Skeletal muscle satellite cell (primary cell): ENCODE measurements around the gene TADA1.
"Not testable (repeated sequence)": the region's sequence is repeated elsewhere in the genome, so short reads cannot be mapped to it uniquely, and the experiment has no call there.

ENCODE experiments used
- H3K27me3 ChIP-seq: 2 replicates; pipeline ENCODE4 v1.7.0; 2013; ENCODE audit warnings: low read length; ENCODE audit not compliant: control insufficient read depth, insufficient read depth
- H3K36me3 ChIP-seq: 2 replicates; pipeline ENCODE4 v1.7.0; 2013; ENCODE audit warnings: mild to moderate bottlenecking, control low read depth, low read length; ENCODE audit not compliant: insufficient read depth
- H3K4me1 ChIP-seq: 2 replicates; pipeline ENCODE4 v1.7.0; 2013; ENCODE audit warnings: low read length; ENCODE audit not compliant: control insufficient read depth, insufficient read depth
- H3K4me2 ChIP-seq: 2 replicates; pipeline ENCODE4 v1.7.0; 2013; ENCODE audit warnings: mild to moderate bottlenecking, low read length
- H3K4me3 ChIP-seq: 2 replicates; pipeline ENCODE4 v1.7.0; 2013; ENCODE audit warnings: low read length
- H3K9ac ChIP-seq: 2 replicates; pipeline ENCODE4 v1.7.0; 2013; ENCODE audit warnings: mild to moderate bottlenecking, low read depth, low read length, moderate library complexity
- H3K9me3 ChIP-seq: replicated peaks from 2 replicates; pipeline ENCODE4 v1.7.0; 2013; ENCODE audit warnings: mild to moderate bottlenecking, control low read depth, low read length

TADA1 gene

GRCh38 chr1:166888373-166889111, 12.5 kb upstream of the TADA1 start:
- Histone ChIP-seq H3K4me3 (no peak overlapping the region), H3K4me1 (no peaks in the 10 kb centered on the region), H3K9me3 (no peaks in the 10 kb centered on the region), H3K36me3 (no peaks in the 10 kb centered on the region), H3K27me3 (peaks cover 71% of the 10 kb centered on the region), H3K9ac (no peak overlapping the region), H3K4me2 (no peak overlapping the region)

- H3K27me3 ChIP-seq: peaks cover 62% of the 10 kb centered on the region
- no peak overlapping the region for H3K4me2 ChIP-seq
- no peaks in the 10 kb centered on the region for H3K36me3 ChIP-seq
- no peaks in the 10 kb centered on the region for H3K9me3 ChIP-seq
- H3K4me3 ChIP-seq: no peak overlapping the region
- H3K4me1 ChIP-seq: no peaks in the 10 kb centered on the region
- no peak overlapping the region for H3K9ac ChIP-seq
Measured at GRCh38 chr1:166884971-166885370, 8.9 kb upstream of the TADA1 start.

GRCh38 chr1:166884040-166884642, 8.1 kb upstream of the TADA1 start:
- Histone ChIP-seq H3K9me3 (no peaks in the 10 kb centered on the region), H3K4me2 (peak overlapping the region; percentile 43), H3K4me3 (no peak overlapping the region), H3K36me3 (no peaks in the 10 kb centered on the region), H3K4me1 (no peaks in the 10 kb centered on the region), H3K9ac (no peak overlapping the region), H3K27me3 (peaks cover 53% of the 10 kb centered on the region)

GRCh38 chr1:166882893-166883292, 6.8 kb upstream of the TADA1 start:
- Histone ChIP-seq H3K36me3 (no peaks in the 10 kb centered on the region), H3K27me3 (peaks cover 44% of the 10 kb centered on the region), H3K9me3 (no peaks in the 10 kb centered on the region), H3K4me1 (no peaks in the 10 kb centered on the region), H3K4me3 (no peak overlapping the region), H3K4me2 (no peak overlapping the region), H3K9ac (no peak overlapping the region)

DNA sequence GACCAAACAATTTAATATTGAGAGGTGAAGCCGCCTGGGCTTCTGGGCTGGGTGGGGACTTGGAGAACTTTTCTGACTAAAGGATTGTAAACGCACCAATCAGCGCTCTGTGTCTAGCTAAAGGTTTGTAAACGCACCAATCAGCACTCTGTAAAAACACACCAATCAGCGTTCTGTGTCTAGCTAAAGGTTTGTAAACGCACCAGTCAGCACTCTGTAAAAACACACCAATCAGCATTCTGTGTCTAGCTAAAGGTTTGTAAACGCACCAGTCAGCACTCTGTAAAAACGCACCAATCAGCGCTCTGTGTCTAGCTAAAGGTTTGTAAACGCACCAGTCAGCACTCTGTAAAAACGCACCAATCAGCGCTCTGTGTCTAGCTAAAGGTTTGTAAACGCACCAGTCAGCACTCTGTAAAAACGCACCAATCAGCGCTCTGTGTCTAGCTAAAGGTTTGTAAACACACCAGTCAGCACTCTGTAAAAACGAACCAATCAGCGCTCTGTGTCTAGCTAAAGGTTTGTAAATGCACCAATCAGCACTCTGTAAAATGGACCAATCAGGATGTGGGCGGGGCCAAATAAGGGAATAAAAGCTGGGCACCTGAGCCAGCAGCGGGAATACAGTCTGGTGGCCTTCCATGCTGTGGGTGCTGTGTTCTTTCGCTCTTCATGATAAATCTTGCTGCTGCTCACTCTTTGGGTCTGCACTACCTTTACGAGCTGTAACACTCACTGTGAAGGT, 2.3 kb upstream of the TADA1 start:
- not testable (repeated sequence) for H3K9me3 ChIP-seq, H3K4me1 ChIP-seq, H3K36me3 ChIP-seq, H3K4me2 ChIP-seq, H3K27me3 ChIP-seq, H3K9ac ChIP-seq, H3K4me3 ChIP-seq

DNA sequence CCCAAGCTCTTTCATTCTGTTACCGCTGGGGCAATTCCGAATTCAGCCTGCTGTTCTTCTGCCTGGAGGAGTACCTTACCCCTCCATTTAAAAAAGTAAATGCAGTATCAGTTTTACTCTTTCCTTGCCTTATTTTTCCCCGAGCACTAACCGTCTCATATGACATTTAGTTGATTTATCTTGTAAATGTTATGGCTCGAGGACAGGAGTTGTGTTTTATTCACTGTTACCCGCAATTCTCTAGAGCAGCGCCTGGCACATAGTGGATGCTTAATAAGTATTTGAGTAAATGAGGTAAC, 425 bp upstream of the TADA1 start:
- Histone ChIP-seq H3K9ac (peak overlapping the region; percentile 90), H3K4me1 (peaks cover 8% of the 10 kb centered on the region), H3K4me2 (peak overlapping the region; percentile 76), H3K9me3 (no peaks in the 10 kb centered on the region), H3K27me3 (no peaks in the 10 kb centered on the region), H3K4me3 (peak overlapping the region; percentile 84), H3K36me3 (no peaks in the 10 kb centered on the region)

DNA sequence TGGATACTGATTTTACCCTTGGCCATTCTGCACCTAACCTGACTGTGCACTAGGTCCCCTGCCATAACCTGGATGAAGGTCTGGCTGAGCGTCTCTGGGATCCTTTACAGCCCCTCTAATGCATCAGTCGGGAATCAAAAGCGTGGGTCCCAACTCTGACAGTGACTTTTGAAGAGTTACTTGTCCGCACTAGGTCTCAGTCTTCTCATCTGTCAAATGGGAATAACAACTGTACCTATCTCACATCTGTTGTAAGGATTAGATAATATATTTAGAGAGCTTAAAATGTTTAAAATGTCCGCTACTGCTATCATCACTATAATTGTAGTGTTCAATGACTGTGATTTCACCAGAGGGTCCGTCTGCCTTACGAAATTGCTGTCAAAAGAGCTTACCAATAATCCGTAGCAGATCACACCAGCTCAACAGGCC, 746 bp downstream of the TADA1 start:
- Histone ChIP-seq H3K36me3 (no peaks in the 10 kb centered on the region), H3K4me2 (peak overlapping the region; percentile 76), H3K4me3 (peak overlapping the region; percentile 84), H3K27me3 (no peaks in the 10 kb centered on the region), H3K9ac (peak overlapping the region; percentile 90), H3K9me3 (no peaks in the 10 kb centered on the region), H3K4me1 (peaks cover 8% of the 10 kb centered on the region)

DNA sequence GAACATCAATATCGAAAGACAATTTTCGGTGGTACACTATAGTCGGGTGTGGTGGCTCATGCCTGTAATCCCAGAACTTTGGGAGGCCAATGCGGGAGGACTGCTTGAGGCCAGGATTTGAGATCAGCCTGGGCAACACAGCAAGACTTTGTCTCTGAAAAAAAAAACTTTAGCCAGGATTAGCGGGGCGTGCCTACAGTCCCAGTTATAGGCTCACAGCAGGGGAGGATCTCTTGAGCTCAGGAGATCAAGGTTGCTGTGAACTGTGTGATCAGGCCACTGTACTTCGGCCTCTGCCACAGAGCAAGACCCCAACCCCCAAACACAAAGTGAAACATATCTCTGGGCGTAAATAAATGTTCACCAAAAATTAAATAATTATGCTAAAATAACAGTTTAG, 1.6 kb downstream of the TADA1 start:
- Histone ChIP-seq H3K4me2 (peak overlapping the region; percentile 76), H3K4me1 (peaks cover 8% of the 10 kb centered on the region), H3K9me3 (no peaks in the 10 kb centered on the region), H3K36me3 (no peaks in the 10 kb centered on the region), H3K9ac (no peak overlapping the region), H3K27me3 (no peaks in the 10 kb centered on the region), H3K4me3 (no peak overlapping the region)

- no peak overlapping the region for H3K4me3 ChIP-seq
- H3K36me3 ChIP-seq: peaks cover 3% of the 10 kb centered on the region
- peaks cover 4% of the 10 kb centered on the region for H3K4me1 ChIP-seq
- H3K9ac ChIP-seq: no peak overlapping the region
- no peak overlapping the region for H3K4me2 ChIP-seq
- no peaks in the 10 kb centered on the region for H3K9me3 ChIP-seq
- no peaks in the 10 kb centered on the region for H3K27me3 ChIP-seq
Measured at GRCh38 chr1:166870584-166870983, 5.5 kb downstream of the TADA1 start.

GRCh38 chr1:166869318-166870099, 6.6 kb downstream of the TADA1 start:
- Histone ChIP-seq H3K36me3 (peaks cover 6% of the 10 kb centered on the region), H3K9me3 (no peaks in the 10 kb centered on the region), H3K4me2 (no peak overlapping the region), H3K4me3 (no peak overlapping the region), H3K4me1 (no peaks in the 10 kb centered on the region), H3K9ac (no peak overlapping the region), H3K27me3 (no peaks in the 10 kb centered on the region)

DNA sequence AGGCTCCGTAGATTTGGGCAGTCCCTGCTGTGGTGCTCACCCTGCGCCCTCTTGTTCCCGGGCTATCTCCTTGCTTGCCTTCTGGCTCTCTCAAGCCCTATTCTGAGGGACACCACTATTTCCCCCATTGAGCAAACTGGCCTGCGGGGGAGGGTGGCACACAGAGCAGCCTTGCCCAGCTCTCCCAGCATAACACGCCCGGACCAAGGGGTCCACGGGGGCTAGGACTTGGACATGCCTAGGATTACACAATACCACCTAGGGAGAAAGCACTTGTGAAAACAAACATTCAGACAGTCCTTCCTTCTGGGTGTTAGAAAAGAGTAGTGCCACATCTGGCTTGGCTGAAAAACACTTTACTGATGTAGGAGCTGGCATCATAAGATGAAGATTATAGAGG, 7.4 kb downstream of the TADA1 start:
- Histone ChIP-seq H3K9me3 (no peaks in the 10 kb centered on the region), H3K36me3 (peaks cover 11% of the 10 kb centered on the region), H3K4me3 (no peak overlapping the region), H3K4me2 (no peak overlapping the region), H3K9ac (no peak overlapping the region), H3K27me3 (no peaks in the 10 kb centered on the region), H3K4me1 (no peaks in the 10 kb centered on the region)
